ENCODE measurements around the gene ITGBL1. TPM values are rescaled to one million over a fixed set of nuclear protein-coding genes. Genes with fewer than 3 reads are reported as not detected.

The ITGBL1 gene
- total RNA-seq, 3 donors from 2014 or later, result 8.2 to 62.5 (median 18.6) TPM

GRCh38 chr13:101486708-101487437 lies 34.4 kb downstream of the ITGBL1 start:
- no peak for DNase-seq (ENCODE audit: low spot score in 2 of 2)
- TF ChIP-seq CTCF (IDR thresholded peaks at IDR 0.05) (no peak), POLR2AphosphoS5 (IDR thresholded peaks at IDR 0.05) (no peak), POLR2A (IDR thresholded peaks at IDR 0.05) (no peak)
- Histone ChIP-seq H3K9me3 (no peaks in the 10 kb centered on the region), H3K36me3 (no peaks in the 10 kb centered on the region), H3K27ac (no peak overlapping the region), H3K4me3 (no peak overlapping the region), H3K4me1 (no peaks in the 10 kb centered on the region), H3K27me3 (no peaks in the 10 kb centered on the region)
- intact Hi-C loops (cut with DNase I; ENCODE audit: low total_unique reads), result no loop called here

- Histone ChIP-seq H3K27me3 (no peaks in the 10 kb centered on the region), H3K9me3 (no peaks in the 10 kb centered on the region), H3K4me3 (no peak overlapping the region), H3K36me3 (no peaks in the 10 kb centered on the region), H3K4me1 (no peaks in the 10 kb centered on the region), H3K27ac (no peak overlapping the region)
- intact Hi-C loops (cut with DNase I; ENCODE audit: low total_unique reads), result no loop called here
- TF ChIP-seq CTCF (IDR thresholded peaks at IDR 0.05) (no peak), POLR2AphosphoS5 (IDR thresholded peaks at IDR 0.05) (no peak), POLR2A (IDR thresholded peaks at IDR 0.05) (no peak)
- no peak for DNase-seq (ENCODE audit: low spot score in 2 of 2)
Observed at GRCh38 chr13:101487438-101487830, 35.0 kb downstream of the ITGBL1 start.

GRCh38 chr13:101488734-101489133 lies 36.3 kb downstream of the ITGBL1 start:
- H3K4me1 ChIP-seq, result no peaks in the 10 kb centered on the region
- no peak overlapping the region for H3K27ac ChIP-seq
- intact Hi-C loops (cut with DNase I; ENCODE audit: low total_unique reads), result no loop called here
- no peaks in the 10 kb centered on the region for H3K36me3 ChIP-seq
- no peaks in the 10 kb centered on the region for H3K9me3 ChIP-seq
- no peak for TF ChIP-seq POLR2AphosphoS5 (IDR thresholded peaks at IDR 0.05)
- no peak for TF ChIP-seq POLR2A (IDR thresholded peaks at IDR 0.05)
- TF ChIP-seq CTCF (IDR thresholded peaks at IDR 0.05), result no peak
- no peak for DNase-seq (ENCODE audit: low spot score in 2 of 2)
- no peaks in the 10 kb centered on the region for H3K27me3 ChIP-seq
- no peak overlapping the region for H3K4me3 ChIP-seq

GRCh38 chr13:101489643-101490405 lies 37.3 kb downstream of the ITGBL1 start:
- Histone ChIP-seq H3K9me3 (no peaks in the 10 kb centered on the region), H3K27me3 (no peaks in the 10 kb centered on the region), H3K4me1 (no peaks in the 10 kb centered on the region), H3K4me3 (no peak overlapping the region), H3K27ac (no peak overlapping the region), H3K36me3 (no peaks in the 10 kb centered on the region)
- intact Hi-C loops (cut with DNase I; ENCODE audit: low total_unique reads), result no loop called here
- TF ChIP-seq POLR2A (IDR thresholded peaks at IDR 0.05) (no peak), POLR2AphosphoS5 (IDR thresholded peaks at IDR 0.05) (no peak), CTCF (IDR thresholded peaks at IDR 0.05) (no peak)
- no peak for DNase-seq (ENCODE audit: low spot score in 2 of 2)

GRCh38 chr13:101490406-101491015 lies 38.0 kb downstream of the ITGBL1 start:
- Histone ChIP-seq H3K27ac (no peak overlapping the region), H3K9me3 (no peaks in the 10 kb centered on the region), H3K36me3 (no peaks in the 10 kb centered on the region), H3K4me3 (no peak overlapping the region), H3K27me3 (no peaks in the 10 kb centered on the region), H3K4me1 (no peaks in the 10 kb centered on the region)
- TF ChIP-seq CTCF (IDR thresholded peaks at IDR 0.05) (no peak), POLR2AphosphoS5 (IDR thresholded peaks at IDR 0.05) (no peak), POLR2A (IDR thresholded peaks at IDR 0.05) (no peak)
- DNase-seq (ENCODE audit: low spot score in 2 of 2), result no peak
- intact Hi-C loops (cut with DNase I; ENCODE audit: low total_unique reads), result no loop called here
